ENCODE results near the gene BAHCC1.

- TF ChIP-seq, protein P1, sequence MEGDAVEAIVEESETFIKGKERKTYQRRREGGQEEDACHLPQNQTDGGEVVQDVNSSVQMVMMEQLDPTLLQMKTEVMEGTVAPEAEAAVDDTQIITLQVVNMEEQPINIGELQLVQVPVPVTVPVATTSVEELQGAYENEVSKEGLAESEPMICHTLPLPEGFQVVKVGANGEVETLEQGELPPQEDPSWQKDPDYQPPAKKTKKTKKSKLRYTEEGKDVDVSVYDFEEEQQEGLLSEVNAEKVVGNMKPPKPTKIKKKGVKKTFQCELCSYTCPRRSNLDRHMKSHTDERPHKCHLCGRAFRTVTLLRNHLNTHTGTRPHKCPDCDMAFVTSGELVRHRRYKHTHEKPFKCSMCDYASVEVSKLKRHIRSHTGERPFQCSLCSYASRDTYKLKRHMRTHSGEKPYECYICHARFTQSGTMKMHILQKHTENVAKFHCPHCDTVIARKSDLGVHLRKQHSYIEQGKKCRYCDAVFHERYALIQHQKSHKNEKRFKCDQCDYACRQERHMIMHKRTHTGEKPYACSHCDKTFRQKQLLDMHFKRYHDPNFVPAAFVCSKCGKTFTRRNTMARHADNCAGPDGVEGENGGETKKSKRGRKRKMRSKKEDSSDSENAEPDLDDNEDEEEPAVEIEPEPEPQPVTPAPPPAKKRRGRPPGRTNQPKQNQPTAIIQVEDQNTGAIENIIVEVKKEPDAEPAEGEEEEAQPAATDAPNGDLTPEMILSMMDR (conservative IDR thresholded peaks at IDR 0.05; ENCODE audit: low read depth, low read length): no peak
- TF ChIP-seq EZH2 (IDR thresholded peaks at IDR 0.05; ENCODE audit: borderline replicate concordance, low read depth, low read length, poor library complexity, severe bottlenecking): no peak
Measured at GRCh38 chr17:81418710-81419318, 23.6 kb downstream of the BAHCC1 start.
